K562 (cell line): Measurements from ENCODE around the gene ADAMTS20. TPM values are rescaled to one million over a fixed set of nuclear protein-coding genes. Genes with fewer than 3 reads are reported as not detected.

ENCODE experiments used
- ATAC-seq: fragments of 200-7000 bp; cut with Tn5 transposase; 3 replicates; pipeline ENCODE4 v1.9.1; 2020; ENCODE audit warnings: moderate library complexity
- BruUV-seq: library from RNA; stranded (reverse); fragments of 400-500 nt; replicated peaks from 2 replicates; lab custom pipeline; 2021; lab: Mats Ljungman, UMichigan
- CTCF ChIA-PET: fragments of 300-600 bp; formaldehyde crosslinking; extraction: SDS; loops from one replicate; lab custom pipeline; 2021; ENCODE audit warnings: low intra/inter-chr PET ratio; lab: Yijun Ruan, JAX
- POLR2A ChIA-PET: fragments of 300-600, 350-650 bp; sonication (Branson Sonifier 250); formaldehyde crosslinking; extraction: SDS; loops from one replicate; lab custom pipeline; 2021; ENCODE audit warnings: antibody characterized with exemption, inconsistent platforms; lab: Yijun Ruan, JAX
- DNase-seq, 4 experiments: peaks; one replicate each; pipeline versions ENCODE4 v3.0.0 to v3.0.0-alpha.2; 2011 to 2018; ENCODE audit warnings: low spot score in 3 of 4, mixed read lengths in 3 of 4; ENCODE audit errors: extremely low read depth in 1 of 4
- FAIRE-seq: peaks from 2 replicates; lab custom pipeline; 2011; peaks lifted over from hg19 to GRCh38; lab: Jason Lieb, UNC
- H2AFZ ChIP-seq: 2 replicates; pipeline ENCODE4 v1.6.0; 2011; ENCODE audit warnings: low read depth, low read length, control low read depth, inconsistent platforms
- H3K27ac ChIP-seq: fragments of 200-600 bp; 3 replicates; pipeline ENCODE4 v1.8.0; 2011; ENCODE audit warnings: low read depth, mild to moderate bottlenecking, control low read depth, inconsistent platforms, low read length, moderate library complexity, mixed read lengths; ENCODE audit errors: extremely low read depth
- H3K27me3 ChIP-seq, 2 experiments: fragments of 300-600 bp in 1 of 2; 2 replicates in 1 of 2; 3 replicates in 1 of 2; pipeline versions ENCODE4 v1.6.0 to v1.8.0; 2011; ENCODE audit warnings: inconsistent platforms in 2 of 2, low read length in 2 of 2, mild to moderate bottlenecking in 1 of 2, mixed read lengths in 1 of 2, moderate library complexity in 1 of 2; ENCODE audit not compliant: control insufficient read depth in 2 of 2, insufficient read depth in 2 of 2
- H3K36me3 ChIP-seq: fragments of 300-600 bp; 3 replicates; pipeline ENCODE4 v1.8.0; 2011; ENCODE audit warnings: mild to moderate bottlenecking, low read length, inconsistent platforms; ENCODE audit not compliant: control insufficient read depth, insufficient read depth
- H3K4me1 ChIP-seq, 2 experiments: fragments of 200-600 bp in 1 of 2; replicated peaks in 1 of 2; 2 replicates in 1 of 2; 3 replicates in 1 of 2; pipeline versions ENCODE4 v1.5.1 to v1.8.0; 2011; ENCODE audit warnings: inconsistent platforms in 2 of 2, low read length in 2 of 2, mild to moderate bottlenecking in 1 of 2, mixed read lengths in 1 of 2, moderate library complexity in 1 of 2; ENCODE audit not compliant: control insufficient read depth in 2 of 2, insufficient read depth in 2 of 2
- H3K4me2 ChIP-seq: 2 replicates; pipeline ENCODE4 v1.6.1; 2011; ENCODE audit warnings: low read length, control low read depth, inconsistent platforms, mixed read lengths; ENCODE audit not compliant: insufficient read depth
- H3K4me3 ChIP-seq: fragments of 200-600 bp; sonication (generic), shearing (Covaris generic); 2 replicates; pipeline ENCODE4 v1.5.1; 2016; ENCODE audit warnings: control low read depth, inconsistent platforms
- H3K79me2 ChIP-seq: fragments of 200-600 bp; 3 replicates; pipeline ENCODE4 v1.8.0; 2011; ENCODE audit warnings: low read length, inconsistent platforms; ENCODE audit not compliant: control insufficient read depth, insufficient read depth
- H3K9ac ChIP-seq, 2 experiments: 2 replicates each; pipeline versions ENCODE4 v1.6.0 to v1.6.1; 2011; ENCODE audit warnings: low read depth in 2 of 2, low read length in 2 of 2, control low read depth in 1 of 2, inconsistent platforms in 1 of 2, mild to moderate bottlenecking in 1 of 2, mixed read lengths in 1 of 2; ENCODE audit not compliant: insufficient read depth in 1 of 2
- H3K9me1 ChIP-seq: one replicate; pipeline ENCODE4 v1.6.0; 2011; ENCODE audit warnings: inconsistent platforms, mild to moderate bottlenecking, low read length, moderate library complexity; ENCODE audit not compliant: control insufficient read depth, insufficient read depth
- H3K9me3 ChIP-seq: replicated peaks from 2 replicates; pipeline ENCODE4 v1.5.1; 2011; ENCODE audit warnings: low read depth, low read length, inconsistent platforms; ENCODE audit not compliant: control insufficient read depth, insufficient read depth
- H4K20me1 ChIP-seq: replicated peaks from 2 replicates; pipeline ENCODE4 v1.6.1; 2011; ENCODE audit warnings: low read length, inconsistent platforms, mixed read lengths; ENCODE audit not compliant: control insufficient read depth, insufficient read depth
- CREM ChIP-seq: IDR thresholded peaks from 2 replicates; pipeline ENCODE4 v1.6.1; 2014; ENCODE audit warnings: antibody characterized with exemption, low read depth
- HNRNPL ChIP-seq: fragments of 200-400 bp; formaldehyde crosslinking; IDR thresholded peaks from 2 replicates; pipeline ENCODE4 v1.6.1; 2017; ENCODE audit warnings: low read depth, mild to moderate bottlenecking, low read length
- ILF3 ChIP-seq: fragments of 450-650 bp; IDR thresholded peaks from 2 replicates; pipeline ENCODE4 v1.6.1; 2018; ENCODE audit warnings: antibody characterized with exemption, mild to moderate bottlenecking, moderate library complexity, borderline replicate concordance
- NCOR1 ChIP-seq: fragments of 450-650 bp; IDR thresholded peaks from 2 replicates; pipeline ENCODE4 v1.6.1; 2016; ENCODE audit warnings: mild to moderate bottlenecking, moderate library complexity
- PHB2 ChIP-seq: fragments of 450-650 bp; IDR thresholded peaks from 2 replicates; pipeline ENCODE4 v1.6.1; 2017; ENCODE audit warnings: low read depth
- SMAD2 ChIP-seq: fragments of 150-350 bp; IDR thresholded peaks from 2 replicates; pipeline ENCODE4 v1.6.1; 2014; ENCODE audit warnings: low read depth, mild to moderate bottlenecking, low read length
- ZNF282 ChIP-seq: sonication (generic); formaldehyde crosslinking; IDR thresholded peaks from 2 replicates; pipeline ENCODE4 v1.8.1; 2023; ENCODE audit warnings: missing genetic modification reagents
- ZNF436 ChIP-seq: fragments of 250-450, 450-650 bp; sonication (Bioruptor Pico); formaldehyde crosslinking; IDR thresholded peaks from 2 replicates; pipeline ENCODE4 v1.7.0; 2020; ENCODE audit warnings: mild to moderate bottlenecking
- ZNF707 ChIP-seq: fragments of 250-450 bp; sonication (Bioruptor Pico); conservative IDR thresholded peaks from 2 replicates; pipeline ENCODE4 v1.8.0; 2022; ENCODE audit warnings: inconsistent platforms, mild to moderate bottlenecking, moderate library complexity
- in situ Hi-C: fragments of 300-500 bp; cut with MboI; formaldehyde crosslinking; loops from 4 replicates; pipeline ENCODE4 v1.15.0; 2018; ENCODE audit warnings: inconsistent platforms, mixed read lengths
- intact Hi-C: fragments of 100-400 bp; cut with micrococcal nuclease; formaldehyde crosslinking; loops from 2 replicates; pipeline ENCODE4 v1.14.2; 2022
- polyA plus RNA-seq, 8 experiments: library from polyadenylated mRNA; depleted of rRNA in 4 of 8; stranded (reverse) in 5 of 8; unstranded in 3 of 8; fragments of >200 nt; fragmentation: Nextera tagmentation in 2 of 8; fragmentation: Illumina TruSeq in 1 of 8; extraction: Ambion mirVana in 2 of 8; extraction: Trizol in 1 of 8; gene quantifications; 2 replicates each; pipeline versions ENCODE4 v1.2.1 to v1.2.3, GENCODE V29; 2011 to 2014; ENCODE audit warnings: inconsistent platforms in 1 of 8, missing spikeins in 1 of 8
- total RNA-seq, 7 experiments: library from RNA; depleted of rRNA in 6 of 7; stranded (reverse); fragments of >200 nt in 6 of 7; fragmentation: Illumina TruSeq in 2 of 7; extraction: Trizol in 2 of 7; gene quantifications; 2 replicates each; pipeline versions ENCODE4 v1.2.1 to v1.2.3, GENCODE V29; 2011 to 2021; ENCODE audit warnings: low replicate concordance in 1 of 7
- TF ChIP-seq, protein P1 (sequence below), 2 experiments: fragments of 450-650 bp; conservative IDR thresholded peaks; 2 replicates each; pipeline ENCODE4 v1.6.1; 2017; ENCODE audit warnings: mild to moderate bottlenecking in 2 of 2, moderate library complexity in 2 of 2

ADAMTS20 gene
- total and polyA plus RNA-seq, 9 of the 15 experiments (the other 6 are each of a cell fraction or from before 2014, with no cell fraction given), result 0.01 to 0.84 (median 0.07) TPM; not detected in 2

DNA sequence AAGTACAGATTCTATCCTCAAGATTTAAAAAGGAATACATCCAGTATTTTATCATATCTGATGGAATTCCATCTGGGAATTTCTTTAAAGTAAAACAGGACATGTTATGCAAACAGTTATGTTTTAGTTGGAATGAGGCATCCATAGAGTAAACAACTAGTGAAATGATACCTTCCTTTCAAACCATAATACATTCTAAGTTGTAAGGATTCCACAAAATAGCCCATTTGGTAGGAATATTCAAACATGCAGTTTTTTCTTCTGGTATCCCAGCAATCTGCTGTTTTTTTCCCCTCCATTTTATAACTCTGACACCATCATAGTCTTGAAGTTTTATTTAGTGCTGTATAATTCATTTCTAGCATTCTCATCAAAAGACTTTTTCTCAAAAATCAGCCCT, 149.6 kb downstream of the ADAMTS20 start:
- Histone ChIP-seq H2AFZ (no peak overlapping the region), H3K9me3 (no peaks in the 10 kb centered on the region), H3K4me3 (no peak overlapping the region), H3K27ac (no peak overlapping the region), H3K4me1 (no peaks in the 10 kb centered on the region), H3K9ac (no peak overlapping the region), H3K27me3 (no peaks in the 10 kb centered on the region), H3K36me3 (no peaks in the 10 kb centered on the region), H3K4me2 (no peak overlapping the region), H4K20me1 (no peaks in the 10 kb centered on the region), H3K9me1 (no peaks in the 10 kb centered on the region), H3K79me2 (no peaks in the 10 kb centered on the region)
- TF ChIP-seq PHB2, result no peak
- no peak for TF ChIP-seq SMAD2
- TF ChIP-seq CREM, result no peak
- TF ChIP-seq ZNF282 (CRISPR knock-in tag), result no peak
- TF ChIP-seq NCOR1, result no peak
- TF ChIP-seq HNRNPL, result no peak
- TF ChIP-seq ZNF707, result no peak
- no peak for TF ChIP-seq ILF3
- no peak for TF ChIP-seq ZNF436 (CRISPR knock-in tag)
- TF ChIP-seq, protein P1, sequence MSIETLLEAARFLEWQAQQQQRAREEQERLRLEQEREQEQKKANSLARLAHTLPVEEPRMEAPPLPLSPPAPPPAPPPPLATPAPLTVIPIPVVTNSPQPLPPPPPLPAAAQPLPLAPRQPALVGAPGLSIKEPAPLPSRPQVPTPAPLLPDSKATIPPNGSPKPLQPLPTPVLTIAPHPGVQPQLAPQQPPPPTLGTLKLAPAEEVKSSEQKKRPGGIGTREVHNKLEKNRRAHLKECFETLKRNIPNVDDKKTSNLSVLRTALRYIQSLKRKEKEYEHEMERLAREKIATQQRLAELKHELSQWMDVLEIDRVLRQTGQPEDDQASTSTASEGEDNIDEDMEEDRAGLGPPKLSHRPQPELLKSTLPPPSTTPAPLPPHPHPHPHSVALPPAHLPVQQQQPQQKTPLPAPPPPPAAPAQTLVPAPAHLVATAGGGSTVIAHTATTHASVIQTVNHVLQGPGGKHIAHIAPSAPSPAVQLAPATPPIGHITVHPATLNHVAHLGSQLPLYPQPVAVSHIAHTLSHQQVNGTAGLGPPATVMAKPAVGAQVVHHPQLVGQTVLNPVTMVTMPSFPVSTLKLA (conservative IDR thresholded peaks at IDR 0.05), result no peak
- ATAC-seq, result no peak
- BruUV-seq, result no TSS peak
- intact Hi-C loops (no loop called here), in situ Hi-C loops (no loop called here)
- no peak for FAIRE-seq
- DNase-seq, result no peak
- ChIA-PET POLR2A (no interaction called here), CTCF (no interaction called here)
